ENCODE results near the gene HBS1L.
"Not testable (repeated sequence)": the region's sequence is repeated elsewhere in the genome, so short reads cannot be mapped to it uniquely, and the experiment has no call there.

Gene HBS1L

DNA sequence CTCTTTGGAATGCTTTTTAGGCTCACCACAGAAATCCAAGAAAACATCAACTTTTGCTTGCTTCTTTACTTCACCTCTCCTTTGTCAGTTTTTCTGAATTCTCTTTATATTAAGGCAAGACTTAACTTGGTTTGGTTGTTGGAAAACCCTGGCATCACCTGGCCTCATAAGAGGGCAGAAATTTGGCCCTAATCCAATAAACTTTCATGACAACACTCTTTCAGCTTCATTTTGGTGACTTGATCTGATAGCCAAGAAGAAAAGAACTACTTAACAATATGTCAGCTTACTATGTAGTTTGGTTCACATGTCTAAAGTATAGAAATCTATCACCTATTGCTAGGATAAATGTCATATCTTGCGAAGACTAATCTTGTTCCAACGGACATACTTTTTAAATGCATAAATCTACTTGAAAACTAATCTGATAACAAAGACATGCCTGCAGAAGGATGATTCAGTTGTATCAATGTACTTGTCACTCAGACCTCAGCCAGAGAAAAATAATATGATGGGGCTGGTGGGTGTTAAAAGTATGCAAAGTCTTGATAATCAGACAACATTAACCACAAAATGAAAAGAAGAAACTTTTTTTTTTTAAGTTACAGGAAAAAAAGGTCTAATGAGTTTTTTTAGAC lies 19.3 kb upstream of the HBS1L start:
- no peak for DNase-seq

DNA sequence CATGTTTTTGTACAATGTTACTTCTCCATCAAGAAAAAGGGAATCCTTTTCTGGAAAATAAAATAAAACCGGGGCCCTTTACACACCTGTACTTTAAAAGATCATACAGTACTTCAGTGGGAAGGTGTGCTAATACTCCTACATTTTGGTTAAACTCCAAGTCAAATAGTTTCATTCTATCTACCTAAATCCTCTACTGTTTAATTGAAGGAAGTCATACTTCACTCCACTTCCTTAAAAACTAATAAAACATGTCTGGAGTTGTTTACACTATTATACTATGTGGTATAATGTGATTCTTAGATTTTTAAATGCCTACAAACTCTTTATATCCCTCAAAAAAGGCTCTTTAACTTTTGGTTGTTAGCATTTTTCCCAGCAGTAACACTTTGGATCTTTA lies 18.6 kb upstream of the HBS1L start:
- DNase-seq = no peak

DNA sequence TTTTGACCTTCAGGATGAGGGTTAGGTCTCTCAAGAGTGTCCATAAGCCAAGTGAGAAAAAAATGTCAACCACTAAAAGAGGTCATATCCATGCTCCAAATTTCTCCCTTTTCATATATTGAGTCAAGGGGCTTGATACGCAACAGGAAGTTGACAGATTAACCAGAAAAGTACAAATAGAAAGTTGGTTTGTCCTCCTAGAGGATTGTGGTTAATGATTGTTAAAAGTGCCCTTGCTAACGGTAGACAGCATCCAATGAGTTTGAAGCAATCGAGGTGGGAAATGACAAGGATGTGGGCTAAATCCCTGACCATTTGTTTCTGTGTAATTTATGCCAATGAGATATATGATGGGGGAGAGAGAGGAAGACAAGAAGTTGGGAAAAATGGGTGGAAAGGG lies 18.1 kb upstream of the HBS1L start:
- no peak for DNase-seq

DNA sequence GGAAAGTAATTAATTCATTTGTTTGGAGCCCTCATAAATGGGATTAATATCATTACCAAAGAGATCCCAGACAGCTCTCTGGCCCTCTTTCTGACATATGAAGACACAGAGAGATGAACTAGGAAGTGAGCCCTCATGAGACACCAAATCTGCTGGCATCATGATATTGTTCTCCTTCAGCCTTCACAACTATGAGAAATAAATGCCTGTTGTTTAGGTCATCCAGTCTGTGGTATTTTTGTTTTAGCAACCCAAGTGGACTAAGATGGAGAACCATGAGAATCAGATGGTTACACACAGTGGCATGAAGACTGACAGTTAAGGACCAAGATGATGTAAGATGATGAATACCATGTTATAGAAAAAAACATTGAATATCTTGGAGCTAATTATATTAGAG lies 16.9 kb upstream of the HBS1L start:
- no peak for DNase-seq

DNA sequence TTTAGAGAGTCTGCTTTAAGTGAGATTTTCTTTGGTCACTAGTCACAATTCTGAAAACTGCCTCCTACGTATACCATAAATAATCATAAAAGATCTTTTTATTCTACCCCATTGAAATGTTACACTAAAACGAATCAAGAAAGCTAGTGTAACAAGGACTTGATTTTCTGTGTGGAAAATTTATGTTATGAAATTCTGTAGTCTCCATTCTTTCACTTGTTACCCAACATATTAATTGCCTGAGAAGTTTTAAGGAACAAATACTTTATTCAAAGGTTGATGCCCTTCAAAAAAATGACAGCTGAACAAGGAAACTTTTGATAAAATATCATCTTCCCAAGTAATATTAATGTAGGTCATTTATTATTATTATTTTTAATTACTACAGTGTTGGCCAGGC lies 13.3 kb upstream of the HBS1L start:
- DNase-seq = no peak

DNA sequence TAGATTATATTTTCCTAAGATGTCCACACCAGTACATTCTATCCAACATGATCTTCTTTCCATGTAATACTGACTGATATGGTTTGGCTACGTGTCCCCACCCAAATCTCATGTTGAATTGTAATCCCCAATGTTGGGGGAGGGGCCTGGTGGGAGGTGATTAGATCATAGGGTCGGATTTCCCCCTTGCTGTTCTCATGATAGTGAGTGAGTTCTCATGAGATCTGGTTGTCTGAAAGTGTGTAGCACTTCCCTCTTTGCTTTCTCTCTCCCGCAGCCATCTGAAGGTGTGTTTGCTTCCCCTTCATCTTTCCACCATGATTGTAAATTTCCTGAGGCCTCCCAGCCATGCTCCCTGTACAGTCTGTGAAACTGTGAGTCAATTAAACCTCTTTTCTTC lies 12.2 kb upstream of the HBS1L start:
- no peak for DNase-seq

DNA sequence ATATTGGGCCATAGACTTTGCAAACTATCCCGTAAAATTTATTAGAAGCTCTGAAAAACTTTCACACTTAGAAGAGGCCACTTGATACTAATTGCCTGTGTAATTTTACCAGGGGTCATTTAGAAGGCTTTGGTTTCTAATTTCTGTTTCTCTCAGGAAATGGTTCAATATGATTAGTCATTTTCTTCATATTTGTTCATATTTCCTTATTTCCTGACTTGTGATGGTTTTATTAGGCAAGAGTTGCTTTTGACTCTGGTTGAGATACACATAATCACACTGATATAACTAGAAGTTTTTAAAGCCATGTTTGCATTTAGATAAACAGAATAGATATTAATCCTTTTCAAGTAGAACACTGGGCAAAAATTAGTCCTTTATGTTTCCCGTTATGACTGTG lies 11.8 kb upstream of the HBS1L start:
- DNase-seq = no peak

DNA sequence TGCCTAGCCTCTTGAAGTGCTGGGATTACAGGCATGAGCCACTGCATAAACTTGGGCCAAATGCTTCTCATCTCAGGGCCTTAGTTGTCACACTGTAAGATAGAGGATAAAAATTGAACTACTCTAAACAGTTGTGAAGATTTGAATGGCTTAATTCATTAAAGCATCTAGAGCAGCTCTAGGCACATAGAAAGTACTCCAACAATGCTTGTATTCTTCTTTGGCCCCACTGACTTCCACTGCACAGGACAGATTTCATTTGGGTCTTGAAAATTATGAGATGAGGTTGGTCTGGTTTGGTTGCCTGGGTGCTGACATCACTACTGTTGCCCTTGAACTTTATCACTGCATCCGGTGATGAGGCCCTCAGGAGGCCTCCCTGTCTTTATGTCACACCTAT lies 10.0 kb upstream of the HBS1L start:
- no peak for DNase-seq

DNA sequence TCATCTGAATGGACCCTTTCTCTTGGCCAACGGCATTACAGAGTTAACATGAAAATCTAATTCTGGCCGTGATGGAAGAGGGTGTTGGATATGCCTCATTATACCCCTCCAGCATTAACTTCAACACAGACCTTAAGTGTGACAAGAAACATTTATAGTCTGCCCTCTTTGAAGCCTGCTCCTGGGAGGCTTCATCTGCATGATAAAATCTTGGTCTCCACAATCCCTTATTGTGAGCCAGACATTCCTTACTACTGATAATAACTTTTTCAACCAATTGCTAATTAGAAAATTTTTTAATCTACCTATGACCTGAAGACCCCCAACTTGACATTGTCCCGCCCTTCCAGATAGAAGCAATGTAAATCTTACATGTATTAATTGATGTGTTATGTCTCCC lies 9.3 kb upstream of the HBS1L start:
- no peak for DNase-seq

DNA sequence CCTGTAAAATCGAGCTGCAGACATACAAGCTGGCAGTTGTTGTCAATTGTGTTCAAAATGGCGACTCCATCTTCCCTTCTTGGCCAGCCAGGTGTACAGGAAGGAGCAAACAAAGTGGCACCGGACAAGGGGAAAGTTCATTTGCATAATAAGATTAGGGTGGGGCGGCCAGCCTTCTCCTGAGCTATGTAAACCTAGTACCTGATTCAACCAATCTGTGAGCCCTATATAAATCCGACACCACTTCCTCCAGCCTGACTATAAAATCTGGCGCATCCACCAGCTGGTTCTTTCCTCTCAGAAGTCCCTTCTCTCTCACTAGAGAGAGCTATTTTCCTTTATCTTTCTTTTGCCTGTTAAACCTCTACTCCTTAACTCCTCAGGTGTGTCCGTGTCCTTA lies 8.1 kb upstream of the HBS1L start:
- DNase-seq = no peak

DNA sequence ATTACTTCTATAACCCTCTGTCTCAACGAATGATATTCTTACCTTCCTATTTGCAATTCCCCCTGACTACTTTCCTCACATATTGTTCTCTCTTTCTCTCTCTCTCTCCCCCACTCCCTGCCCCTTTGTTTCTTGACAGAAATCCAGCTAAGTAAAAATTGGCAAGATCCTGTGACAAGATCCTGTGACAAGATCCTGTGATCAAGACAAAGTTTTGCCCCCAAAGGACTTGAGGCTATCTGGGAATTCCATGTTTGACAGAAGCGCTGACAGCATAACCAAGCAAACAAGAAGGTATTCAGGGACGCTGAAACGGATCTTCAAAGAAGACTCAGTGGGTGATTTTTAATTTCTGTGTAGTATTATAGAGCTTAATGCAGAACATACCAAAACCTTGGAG lies 5.5 kb upstream of the HBS1L start:
- DNase-seq = no peak

DNA sequence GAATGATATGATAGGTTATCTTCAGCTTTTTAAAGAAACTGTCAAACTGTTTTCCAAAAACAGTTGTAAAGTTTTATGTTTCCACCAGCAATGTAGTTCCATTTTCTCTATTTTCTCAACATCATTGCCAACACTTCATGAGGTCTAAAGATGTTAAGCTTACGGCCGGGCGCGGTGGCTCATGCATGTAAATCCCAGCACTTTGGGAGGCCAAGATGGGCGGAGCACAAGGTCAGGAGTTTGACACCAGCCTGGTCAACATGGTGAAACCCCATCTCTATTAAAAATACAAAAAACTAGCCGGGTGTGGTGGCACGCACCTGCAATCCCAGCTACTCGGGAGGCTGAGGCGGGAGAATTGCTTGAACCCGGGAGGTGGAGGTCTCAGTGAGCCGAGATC lies 3.7 kb upstream of the HBS1L start:
- not testable (repeated sequence) for DNase-seq

DNA sequence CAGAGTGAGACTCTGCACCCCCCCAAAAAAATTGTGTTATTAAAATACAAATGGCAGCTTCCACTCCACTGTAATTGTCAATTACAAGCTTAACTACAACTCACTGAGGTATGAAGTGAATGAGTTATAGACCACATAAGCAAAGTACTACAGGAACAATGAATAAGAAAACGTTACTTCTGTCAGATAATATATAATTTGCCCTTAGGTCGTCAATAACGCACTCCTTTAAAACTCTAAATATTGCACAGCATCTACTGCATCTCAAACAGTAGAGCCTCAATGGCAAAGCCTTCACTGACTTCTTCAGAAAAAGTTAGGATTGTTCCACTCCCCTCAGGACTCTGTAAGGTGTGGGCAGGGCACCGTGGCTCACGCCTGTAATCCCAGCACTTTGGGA lies 2.0 kb upstream of the HBS1L start:
- no peak for DNase-seq

DNA sequence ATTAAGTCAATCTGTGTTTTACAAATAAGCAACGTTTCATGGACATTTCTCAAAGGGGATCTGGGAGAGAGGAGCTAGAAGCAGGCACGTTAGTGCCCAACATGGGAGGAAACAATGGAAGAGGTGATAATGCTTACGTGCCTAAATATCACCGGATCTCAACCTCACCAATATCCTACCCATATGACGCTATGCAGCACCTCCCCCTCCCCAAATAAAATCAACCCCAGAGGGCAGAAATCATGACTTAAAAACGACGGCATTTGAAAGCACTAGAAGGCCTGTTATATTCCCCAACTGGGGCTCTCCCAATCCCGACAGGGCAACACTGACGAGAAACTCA lies 425 bp downstream of the HBS1L start:
- peak; percentile 19 for DNase-seq

DNA sequence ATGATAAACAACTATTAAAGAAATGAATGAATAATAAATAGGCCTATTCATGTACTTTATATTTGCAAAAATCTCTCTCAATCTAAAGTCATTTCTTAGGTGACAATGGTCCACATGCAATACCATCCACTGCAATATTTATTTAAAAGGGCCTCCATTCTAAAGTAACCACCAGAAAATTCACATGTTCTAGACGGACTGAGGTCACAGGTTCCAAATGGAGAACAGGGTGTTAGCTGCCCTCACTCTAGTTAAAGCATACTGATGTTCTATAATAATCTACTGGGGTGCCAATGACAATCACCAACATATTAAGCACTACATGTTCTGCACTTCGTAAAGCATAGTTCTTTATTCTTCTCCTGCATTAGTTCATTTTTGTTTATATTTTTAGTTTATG lies 1.2 kb downstream of the HBS1L start:
- no peak for DNase-seq

DNA sequence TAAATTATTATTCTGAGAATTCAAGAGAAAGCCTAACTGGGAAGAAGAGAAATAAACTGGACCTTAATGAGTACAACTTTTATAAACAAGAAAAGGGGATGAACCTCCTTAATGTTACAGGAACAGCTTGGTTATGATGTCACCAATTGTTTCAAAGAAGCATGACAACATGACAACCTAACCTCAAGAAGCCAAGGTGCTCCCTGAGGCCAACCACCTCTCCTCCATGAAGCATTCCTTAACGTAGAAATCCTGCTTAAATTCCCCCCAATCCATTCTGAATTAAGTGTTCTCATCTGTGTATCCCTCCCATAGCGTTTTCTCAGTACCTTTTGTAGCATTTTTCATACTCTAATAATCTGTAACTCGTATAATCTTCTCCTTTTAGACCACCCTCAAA lies 1.7 kb downstream of the HBS1L start:
- no peak for DNase-seq

DNA sequence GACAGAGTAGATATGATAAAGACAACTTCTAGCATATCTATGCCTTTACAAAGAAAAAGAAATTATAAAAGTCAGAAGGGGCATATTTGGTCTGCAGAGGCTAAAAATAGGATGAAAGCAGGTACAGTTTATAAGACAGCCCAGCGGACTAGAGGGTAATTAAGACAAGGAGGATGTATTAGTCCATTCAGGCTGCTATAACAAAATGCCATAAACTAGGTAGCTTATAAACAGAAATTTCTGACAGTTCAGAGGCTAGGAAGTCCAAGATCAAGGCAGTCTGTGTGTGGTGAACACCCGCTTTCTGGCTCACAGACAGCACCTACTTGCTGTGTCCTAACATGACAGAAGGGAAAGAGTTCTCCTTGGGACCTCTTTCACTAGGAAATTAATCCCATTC lies 5.7 kb downstream of the HBS1L start:
- no peak for DNase-seq

DNA sequence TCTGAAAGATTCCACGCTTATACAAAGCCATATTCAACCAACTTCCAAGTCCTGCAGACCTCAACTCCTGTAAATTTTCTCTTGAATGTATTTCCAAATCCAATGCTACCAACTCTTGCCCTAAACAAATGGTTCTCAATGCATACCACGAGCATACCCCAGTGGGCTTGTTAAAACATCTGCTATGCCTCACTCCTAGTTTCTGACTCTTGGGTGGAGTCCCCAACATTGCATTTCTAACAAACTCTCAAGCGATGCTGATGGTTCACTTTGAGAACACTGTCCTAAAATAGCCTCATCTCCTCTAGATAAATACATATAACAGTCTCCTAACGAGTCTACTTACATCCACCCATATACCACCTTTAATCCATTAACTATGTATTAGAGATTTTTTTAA lies 7.3 kb downstream of the HBS1L start:
- no peak for DNase-seq

DNA sequence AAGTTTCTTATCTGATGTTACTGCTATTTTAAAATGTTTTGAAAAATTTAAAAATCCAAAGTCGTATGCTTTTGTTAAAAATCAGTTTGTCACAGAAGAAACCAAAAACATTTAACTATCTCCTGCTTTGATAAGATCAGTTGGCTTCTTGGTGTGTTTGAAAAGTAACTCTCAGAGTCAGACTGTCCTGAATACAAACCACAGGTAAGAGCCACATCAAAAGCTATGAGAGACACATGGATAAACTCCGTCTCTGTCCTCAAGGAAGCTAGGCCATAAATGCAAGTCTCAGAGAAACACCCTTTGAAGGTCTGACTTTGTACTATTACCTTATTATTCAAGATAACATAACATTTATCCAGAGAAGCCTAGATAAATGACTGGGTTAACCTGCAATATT lies 7.7 kb downstream of the HBS1L start:
- DNase-seq = no peak

DNA sequence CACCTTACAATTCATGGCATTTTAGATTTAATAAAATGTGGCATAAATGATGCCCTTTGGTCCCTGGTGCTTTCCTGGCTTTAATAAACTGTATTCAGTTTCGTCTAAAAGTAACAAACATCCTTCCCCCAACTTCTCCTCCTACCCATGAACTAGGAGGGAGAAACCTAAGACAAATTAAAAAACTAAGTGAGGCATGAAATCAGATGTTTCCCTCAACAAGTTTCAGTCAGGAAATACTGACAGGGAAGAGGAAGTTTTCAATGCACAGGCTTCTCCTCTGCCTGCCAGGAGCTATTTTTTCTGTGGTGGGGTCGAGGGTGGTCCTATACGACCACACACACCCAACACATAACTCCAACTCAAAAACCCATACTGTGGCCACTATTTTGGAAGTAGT lies 10.0 kb downstream of the HBS1L start:
- DNase-seq = no peak

DNA sequence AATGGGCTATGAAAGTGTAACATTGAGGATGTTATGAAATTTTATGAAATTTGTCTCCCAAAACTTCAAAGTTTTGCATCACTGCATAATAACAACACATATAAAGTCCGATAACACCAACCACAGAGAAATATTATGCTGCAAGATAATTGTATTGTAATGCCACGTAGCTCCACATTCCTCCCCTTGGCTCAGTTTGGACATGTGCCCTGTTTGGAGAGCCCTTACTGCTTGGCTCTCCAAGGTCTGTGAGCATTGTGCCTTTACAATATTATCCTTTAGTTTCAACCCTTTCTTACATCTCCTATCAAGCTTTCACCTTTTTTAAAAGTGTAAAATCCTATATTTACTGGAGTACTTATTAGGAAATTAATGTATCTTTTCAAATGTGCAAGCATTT lies 10.8 kb downstream of the HBS1L start:
- DNase-seq = no peak

DNA sequence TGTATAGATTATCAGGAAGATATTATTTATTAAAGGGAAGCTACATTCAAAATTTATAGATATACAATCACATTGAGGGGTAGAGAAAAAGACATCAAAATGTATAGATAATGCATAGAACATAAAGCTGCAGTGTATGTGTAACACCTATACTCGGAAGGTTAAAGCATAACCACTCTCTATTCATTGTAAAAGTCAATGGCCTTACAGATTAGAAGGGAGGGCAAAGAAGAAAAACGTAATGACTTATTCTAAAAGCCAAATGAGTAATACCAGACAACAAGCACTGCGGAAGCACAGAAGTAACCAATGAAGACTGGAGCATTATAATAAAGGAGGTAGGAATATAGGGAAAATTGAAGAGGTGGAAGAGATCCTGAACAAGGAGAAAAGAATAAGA lies 11.3 kb downstream of the HBS1L start:
- DNase-seq = no peak

DNA sequence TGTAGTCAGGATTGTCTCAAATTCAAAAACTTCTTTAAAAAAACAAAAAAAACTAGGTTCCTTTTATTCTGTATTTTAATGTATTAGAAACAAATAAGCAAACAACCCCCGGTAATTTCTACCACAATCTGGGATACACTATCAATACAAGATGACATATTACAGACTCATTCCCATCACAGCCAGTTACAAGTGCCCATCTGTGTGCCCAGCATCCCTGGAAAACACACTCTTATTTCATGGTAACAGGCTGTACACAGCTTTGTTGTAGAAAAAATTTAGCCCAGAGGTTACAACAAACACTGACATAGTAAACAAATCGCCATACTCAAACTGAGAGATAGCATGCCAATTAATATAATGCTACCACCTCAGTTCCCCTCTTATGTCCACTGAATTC lies 16.3 kb downstream of the HBS1L start:
- no peak for DNase-seq

DNA sequence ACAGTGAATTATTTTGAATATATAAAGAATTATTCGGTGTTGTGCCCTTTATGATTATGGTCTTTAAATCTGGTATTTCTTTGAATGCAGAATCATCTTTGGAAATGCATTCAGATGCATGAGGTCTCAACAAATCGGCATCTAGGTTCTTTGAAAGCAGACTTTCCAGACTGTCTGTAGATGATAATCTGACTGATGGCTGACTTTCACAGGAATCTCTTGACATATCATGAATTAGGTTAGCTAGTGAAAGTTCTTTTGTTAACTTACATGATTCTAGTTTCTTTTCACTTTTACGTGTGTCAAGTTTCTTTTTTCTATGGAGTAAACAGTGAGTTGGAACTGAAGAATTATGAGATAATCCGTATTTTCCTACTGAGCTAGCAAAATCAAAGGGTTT lies 17.1 kb downstream of the HBS1L start:
- no peak for DNase-seq

DNA sequence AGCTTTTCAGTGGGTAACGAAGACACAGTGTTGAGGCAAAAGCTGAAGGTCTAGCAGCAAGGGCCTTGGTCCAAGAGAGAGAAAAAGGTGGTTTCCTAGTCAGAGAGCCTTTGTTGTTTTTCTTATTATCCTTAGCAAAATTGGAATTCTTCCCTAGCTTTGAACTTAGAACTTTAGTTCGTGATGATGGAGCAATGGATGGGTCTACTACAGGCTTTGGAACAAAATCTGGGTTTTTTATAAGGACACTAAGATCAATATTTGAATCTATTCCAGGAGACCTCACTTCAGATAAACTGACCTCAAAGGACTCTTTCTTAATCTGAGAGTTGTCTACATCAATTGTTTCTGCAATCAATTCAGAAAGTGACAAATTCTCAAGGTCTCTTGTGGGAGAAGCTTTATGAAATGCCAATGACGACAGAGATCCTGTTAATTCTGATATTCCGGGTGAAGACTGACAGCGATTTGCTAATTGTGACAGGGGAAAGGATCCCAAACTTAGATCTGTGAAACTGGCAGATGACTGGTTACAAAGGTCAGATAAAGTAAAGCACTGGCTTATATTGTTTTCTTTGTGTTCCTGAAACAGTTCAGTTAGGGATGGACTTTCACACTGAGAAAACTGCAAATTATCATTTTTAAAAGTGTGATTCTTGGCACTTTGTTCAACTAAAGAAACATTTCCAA lies 17.7 kb downstream of the HBS1L start:
- DNase-seq = no peak

Data from femur (tissue), 1 donor.